Cardiac septum (tissue), 1 donor: ENCODE measurements around the gene ITGA1. TPM values are rescaled to one million over a fixed set of nuclear protein-coding genes. Genes with fewer than 3 reads are reported as not detected.

Experiments used
- DNase-seq: peaks from one replicate; pipeline ENCODE4 v3.0.0-alpha.2; 2020; ENCODE audit warnings: low spot score
- intact Hi-C: fragments of 100-400 bp; cut with DNase I; formaldehyde crosslinking; loops from one replicate; pipeline ENCODE4 v1.14.0; 2022
- total RNA-seq: library from RNA; stranded (reverse); fragmentation: NEBNext Ultra II Directional; extraction: Animal tissue kit (Norgen Biotek cat#: 25700); gene quantifications from one replicate; pipeline ENCODE4 v1.2.1, GENCODE V29; 2021
- donor health status: DM: no; HTN: no; CAD: no.

Gene ITGA1
- total RNA-seq, 1 donor from 2014 or later = 40.3 TPM

GRCh38 chr5:52999344-52999949 lies 211.7 kb downstream of the ITGA1 start:
- intact Hi-C loops = no loop called here
- no peak for DNase-seq

- intact Hi-C loops = no loop called here
- no peak for DNase-seq
Observed at GRCh38 chr5:53001541-53001940, 213.8 kb downstream of the ITGA1 start.

GRCh38 chr5:53002491-53002890 lies 214.8 kb downstream of the ITGA1 start:
- intact Hi-C loops = no loop called here
- no peak for DNase-seq

GRCh38 chr5:53003144-53003543 lies 215.4 kb downstream of the ITGA1 start:
- no peak for DNase-seq
- intact Hi-C loops = no loop called here

GRCh38 chr5:53006911-53007890 lies 219.5 kb downstream of the ITGA1 start:
- DNase-seq = no peak
- intact Hi-C loops = no loop called here

GRCh38 chr5:53008751-53009150 lies 221.0 kb downstream of the ITGA1 start:
- intact Hi-C loops = no loop called here
- no peak for DNase-seq

Other genes starting within 250 kb of the ITGA1 start
- 29.3 TPM for gene PELO, start within 50 bp of the ITGA1 start, total RNA-seq
- 1.4 TPM for gene ITGA2, start 201.4 kb downstream of the ITGA1 start, total RNA-seq